ENCODE results near the gene KDM3B.

- TF ChIP-seq RAD21 (IDR thresholded peaks at IDR 0.05; ENCODE audit: low read depth) (no peak), EGR1 (IDR thresholded peaks at IDR 0.05) (no peak), CEBPB (IDR thresholded peaks at IDR 0.05) (no peak)
Measured at GRCh38 chr5:138331449-138332368, 20.8 kb upstream of the KDM3B start, which contains the start of gene CDC25C.

Measured in Ishikawa (cell line).